NCI-H748 (cell line): Measurements from ENCODE around the gene RHEBL1.

ENCODE experiments used
- DNase-seq: peaks from one replicate; lab custom pipeline; 2025; ENCODE audit not compliant: unreplicated experiment; lab: John Stamatoyannopoulos, UW

The RHEBL1 gene

GRCh38 chr12:49069507-49070346, at the start of gene RHEBL1:
TSS of gene RHEBL1 (minus strand) at chr12:49069979. CDS start at chr12:49069785, 194 bp downstream.
- DNase-seq, result peak; percentile 98

GRCh38 chr12:49111206-49111605, 41.4 kb upstream of the RHEBL1 start:
- peak; percentile 16 for DNase-seq

GRCh38 chr12:49110464-49111155, 40.8 kb upstream of the RHEBL1 start, which contains the start of gene LMBR1L:
TSS of gene LMBR1L (minus strand) at chr12:49110847. CDS start at chr12:49110555, 292 bp downstream.
- peak; percentile 99 for DNase-seq

GRCh38 chr12:49109641-49110463, 40.1 kb upstream of the RHEBL1 start:
- peak; percentile 52 for DNase-seq

- DNase-seq, result no peak
Measured at GRCh38 chr12:49108958-49109404, 39.2 kb upstream of the RHEBL1 start.

GRCh38 chr12:49105504-49106084, 35.8 kb upstream of the RHEBL1 start:
- DNase-seq, result no peak

GRCh38 chr12:49104822-49105221, 35.0 kb upstream of the RHEBL1 start:
- DNase-seq, result no peak

GRCh38 chr12:49100380-49100779, 30.6 kb upstream of the RHEBL1 start:
- DNase-seq, result no peak

- no peak for DNase-seq
Measured at GRCh38 chr12:49098703-49099102, 28.9 kb upstream of the RHEBL1 start.

GRCh38 chr12:49098035-49098451, 28.3 kb upstream of the RHEBL1 start:
- DNase-seq, result peak; percentile 43

- DNase-seq, result no peak
Measured at GRCh38 chr12:49097381-49097780, 27.6 kb upstream of the RHEBL1 start.

GRCh38 chr12:49094975-49095365, 25.2 kb upstream of the RHEBL1 start:
- no peak for DNase-seq

- DNase-seq, result peak; percentile 56
Measured at GRCh38 chr12:49094160-49094974, 24.6 kb upstream of the RHEBL1 start, which contains the start of gene DHH. TSS of gene DHH (minus strand) at chr12:49094801. CDS start at chr12:49094512, 289 bp downstream.

- peak; percentile 36 for DNase-seq
Measured at GRCh38 chr12:49093792-49094159, 24.0 kb upstream of the RHEBL1 start.

- DNase-seq, result no peak
Measured at GRCh38 chr12:49092816-49093406, 23.1 kb upstream of the RHEBL1 start.

GRCh38 chr12:49092086-49092815, 22.5 kb upstream of the RHEBL1 start:
- peak; percentile 52 for DNase-seq

GRCh38 chr12:49091836-49092085, 22.0 kb upstream of the RHEBL1 start:
- no peak for DNase-seq

GRCh38 chr12:49091056-49091835, 21.5 kb upstream of the RHEBL1 start:
- DNase-seq, result no peak
